Esophagus (tissue), 2 donors: ENCODE measurements around the gene OR51B6. TPM values are rescaled to one million over a fixed set of nuclear protein-coding genes. Genes with fewer than 3 reads are reported as not detected.
"Not testable (repeated sequence)": the region's sequence is repeated elsewhere in the genome, so short reads cannot be mapped to it uniquely, and the experiment has no call there.

Experiments used
- H3K27ac ChIP-seq, 2 donors: one replicate each; pipeline ENCODE4 v1.5.1; 2013; ENCODE audit warnings: low read depth in 2 of 2, mild to moderate bottlenecking in 2 of 2, inconsistent platforms in 1 of 2, low read length in 1 of 2, moderate library complexity in 1 of 2
- H3K27me3 ChIP-seq, 2 donors: one replicate each; pipeline ENCODE4 v1.6.1; 2013; ENCODE audit warnings: low read length in 2 of 2, control low read depth in 1 of 2, mild to moderate bottlenecking in 1 of 2; ENCODE audit not compliant: insufficient read depth in 2 of 2, control insufficient read depth in 1 of 2
- H3K36me3 ChIP-seq, 2 donors: one replicate each; pipeline ENCODE4 v1.6.1; 2013; ENCODE audit warnings: low read length in 1 of 2; ENCODE audit not compliant: control insufficient read depth in 2 of 2, insufficient read depth in 2 of 2
- H3K4me1 ChIP-seq, 2 donors: one replicate each; pipeline ENCODE4 v1.6.1; 2013; ENCODE audit warnings: low read length in 1 of 2; ENCODE audit not compliant: control insufficient read depth in 2 of 2, insufficient read depth in 2 of 2
- H3K4me3 ChIP-seq, 2 donors: one replicate each; pipeline ENCODE4 v1.5.1; 2013; ENCODE audit warnings: low read length in 2 of 2, mild to moderate bottlenecking in 2 of 2, low read depth in 1 of 2, moderate library complexity in 1 of 2
- H3K9me3 ChIP-seq, 2 donors: one replicate each; pipeline ENCODE4 v1.6.1; 2013; ENCODE audit warnings: mild to moderate bottlenecking in 2 of 2, low read depth in 1 of 2, low read length in 1 of 2, moderate library complexity in 1 of 2; ENCODE audit not compliant: control insufficient read depth in 2 of 2, insufficient read depth in 1 of 2
- WGBS, 2 donors: extraction: QIAGEN DNeasy Blood & Tissue Kit; methylation state at CpG; one replicate each; pipeline ENCODE4 v1.1.7; 2013; 5-methylcytosine and 5-hydroxymethylcytosine counted together
- polyA plus RNA-seq, 2 donors: library from polyadenylated mRNA; stranded (reverse); fragments of 200-250 nt; gene quantifications; one replicate each; pipeline ENCODE4 v1.2.3, GENCODE V29; 2013
- donor health status: healthy with polysubstance abuse.
- donor health status: Bipolar disorder and iron deficiency.

The OR51B6 gene, protein sequence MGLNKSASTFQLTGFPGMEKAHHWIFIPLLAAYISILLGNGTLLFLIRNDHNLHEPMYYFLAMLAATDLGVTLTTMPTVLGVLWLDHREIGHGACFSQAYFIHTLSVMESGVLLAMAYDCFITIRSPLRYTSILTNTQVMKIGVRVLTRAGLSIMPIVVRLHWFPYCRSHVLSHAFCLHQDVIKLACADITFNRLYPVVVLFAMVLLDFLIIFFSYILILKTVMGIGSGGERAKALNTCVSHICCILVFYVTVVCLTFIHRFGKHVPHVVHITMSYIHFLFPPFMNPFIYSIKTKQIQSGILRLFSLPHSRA
- not detected for polyA plus RNA-seq

DNA sequence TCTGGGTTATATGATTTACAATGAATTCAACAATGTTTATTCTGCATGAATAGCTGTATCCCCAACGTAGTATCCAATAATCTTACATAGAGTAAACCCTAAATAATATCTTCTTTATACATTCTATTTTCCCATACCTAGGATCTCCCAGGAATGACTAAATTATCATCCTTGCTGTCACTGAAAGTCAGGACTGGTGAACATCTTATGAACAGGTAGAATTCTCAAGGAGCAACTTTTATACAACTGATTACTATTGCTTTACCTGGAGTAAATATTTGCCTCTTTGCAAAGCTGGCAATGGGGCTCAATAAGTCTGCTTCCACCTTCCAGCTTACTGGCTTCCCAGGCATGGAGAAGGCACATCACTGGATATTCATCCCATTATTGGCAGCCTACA is at the start of gene OR51B6:
OR51B6 (plus strand) TSS at position 301 of the 400 bp plus-strand sequence; CDS start at position 301, 0 bp downstream.
- 49 to 53% methylated on average over 1 of the region's 1 CpG for WGBS, 2 donors
- H3K36me3 ChIP-seq = no peaks in the 10 kb centered on the region
- no peaks in the 10 kb centered on the region for H3K4me1 ChIP-seq
- H3K27me3 ChIP-seq = no peaks in the 10 kb centered on the region
- H3K4me3 ChIP-seq = no peak within 1 kb of the TSS
- H3K27ac ChIP-seq = no peak within 1 kb of the TSS
- no peaks in the 10 kb centered on the region for H3K9me3 ChIP-seq

- H3K4me1 ChIP-seq = no peaks in the 10 kb centered on the region
- H3K36me3 ChIP-seq = no peaks in the 10 kb centered on the region
- no peaks in the 10 kb centered on the region for H3K27me3 ChIP-seq
- H3K4me3 ChIP-seq = no peak within 1 kb of the TSS
- 86 to 87% methylated on average over 2 of the region's 2 CpGs for WGBS, 2 donors
- H3K9me3 ChIP-seq = no peaks in the 10 kb centered on the region
- no peak within 1 kb of the TSS for H3K27ac ChIP-seq
Measured at GRCh38 chr11:5301846-5302245, 49.5 kb upstream of the OR51B6 start, which contains the start of gene OR51B4. Gene OR51B4 (minus strand): TSS chr11:5301946. CDS start chr11:5301946, 0 bp downstream.

DNA sequence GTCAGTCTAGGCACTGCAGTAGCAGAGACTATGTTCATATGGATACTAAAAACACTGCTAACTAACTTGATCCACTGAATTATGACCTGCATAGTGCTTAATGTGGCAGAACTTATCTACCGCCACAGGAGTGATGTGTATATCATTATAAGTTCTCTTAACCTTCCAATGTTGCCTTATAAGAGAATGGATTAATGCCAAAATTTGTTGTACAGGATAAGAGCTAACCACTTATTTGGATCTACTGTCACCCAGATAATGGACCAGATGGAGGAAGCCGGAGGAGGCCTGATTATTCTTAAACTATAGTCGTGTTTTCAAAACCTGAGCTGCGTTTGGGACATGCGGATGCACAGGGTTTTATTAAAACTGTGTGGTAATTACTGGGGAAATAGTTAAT is 47.7 kb upstream of the OR51B6 start:
- WGBS, 2 donors = 69 to 70% methylated on average over 5 of the region's 5 CpGs

GRCh38 chr11:5304046-5304445 is 47.3 kb upstream of the OR51B6 start:
- H3K27ac ChIP-seq = no peak overlapping the region
- no peaks in the 10 kb centered on the region for H3K27me3 ChIP-seq
- H3K4me3 ChIP-seq = no peak overlapping the region
- H3K4me1 ChIP-seq = no peaks in the 10 kb centered on the region
- no peaks in the 10 kb centered on the region for H3K9me3 ChIP-seq
- H3K36me3 ChIP-seq = no peaks in the 10 kb centered on the region
- WGBS, 2 donors = 79 to 89% methylated on average over 1 of the region's 1 CpG

More for the DNA sequence above, 47.7 kb upstream of the OR51B6 start:
- no peaks in the 10 kb centered on the region for H3K4me1 ChIP-seq
- H3K27me3 ChIP-seq = no peaks in the 10 kb centered on the region
- no peak overlapping the region for H3K27ac ChIP-seq
- no peaks in the 10 kb centered on the region for H3K36me3 ChIP-seq
- H3K4me3 ChIP-seq = no peak overlapping the region
- no peaks in the 10 kb centered on the region for H3K9me3 ChIP-seq

DNA sequence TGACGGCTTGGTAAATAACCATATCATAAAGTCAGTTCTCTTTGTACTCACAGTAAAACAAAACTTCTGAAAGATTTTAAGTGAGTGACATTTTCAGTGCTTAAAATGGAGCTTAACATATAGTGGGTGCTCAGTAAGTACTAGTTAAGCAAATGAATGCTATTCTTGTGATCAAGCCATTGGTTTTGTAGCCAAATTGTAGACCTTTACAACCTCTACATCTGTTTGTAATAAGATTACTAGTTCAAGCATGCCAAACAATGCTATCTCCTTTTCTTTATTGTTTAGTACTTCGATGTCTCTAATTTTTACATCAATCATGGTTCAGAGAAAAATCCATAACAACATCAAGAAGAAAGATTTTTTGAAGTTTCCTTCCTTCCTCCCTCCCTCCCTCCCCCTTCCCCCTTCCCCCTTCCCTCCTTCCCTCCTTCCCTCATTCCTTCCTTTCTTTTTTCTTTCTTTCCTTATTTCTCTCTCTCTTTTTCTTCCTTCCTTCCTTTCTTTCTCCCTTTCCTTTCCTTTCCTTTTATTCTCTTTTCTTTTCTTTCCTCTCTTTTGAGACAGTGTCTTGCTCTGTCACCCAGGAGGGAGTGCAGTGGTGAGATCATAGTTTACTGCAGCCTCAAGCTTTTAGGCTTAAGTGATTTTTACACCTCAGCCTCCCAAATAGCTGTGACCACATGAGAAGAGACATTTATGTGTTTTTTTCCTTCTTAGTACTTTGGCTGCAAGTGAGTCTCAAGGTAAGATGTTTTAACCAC is 43.9 kb upstream of the OR51B6 start:
- Histone ChIP-seq H3K36me3 (no peaks in the 10 kb centered on the region), H3K9me3 (no peaks in the 10 kb centered on the region), H3K4me3 (no peak overlapping the region), H3K4me1 (no peaks in the 10 kb centered on the region), H3K27me3 (no peaks in the 10 kb centered on the region), H3K27ac (no peak overlapping the region)
- 48 to 62% methylated on average over 2 of the region's 2 CpGs for whole genome bisulfite sequencing, 2 donors

GRCh38 chr11:5310423-5310822 is 40.9 kb upstream of the OR51B6 start:
- H3K27me3 ChIP-seq = no peaks in the 10 kb centered on the region
- no peaks in the 10 kb centered on the region for H3K36me3 ChIP-seq
- H3K4me3 ChIP-seq = no peak overlapping the region
- 93 to 96% methylated on average over 1 of the region's 1 CpG for WGBS, 2 donors
- no peaks in the 10 kb centered on the region for H3K9me3 ChIP-seq
- no peaks in the 10 kb centered on the region for H3K4me1 ChIP-seq
- H3K27ac ChIP-seq = no peak overlapping the region

DNA sequence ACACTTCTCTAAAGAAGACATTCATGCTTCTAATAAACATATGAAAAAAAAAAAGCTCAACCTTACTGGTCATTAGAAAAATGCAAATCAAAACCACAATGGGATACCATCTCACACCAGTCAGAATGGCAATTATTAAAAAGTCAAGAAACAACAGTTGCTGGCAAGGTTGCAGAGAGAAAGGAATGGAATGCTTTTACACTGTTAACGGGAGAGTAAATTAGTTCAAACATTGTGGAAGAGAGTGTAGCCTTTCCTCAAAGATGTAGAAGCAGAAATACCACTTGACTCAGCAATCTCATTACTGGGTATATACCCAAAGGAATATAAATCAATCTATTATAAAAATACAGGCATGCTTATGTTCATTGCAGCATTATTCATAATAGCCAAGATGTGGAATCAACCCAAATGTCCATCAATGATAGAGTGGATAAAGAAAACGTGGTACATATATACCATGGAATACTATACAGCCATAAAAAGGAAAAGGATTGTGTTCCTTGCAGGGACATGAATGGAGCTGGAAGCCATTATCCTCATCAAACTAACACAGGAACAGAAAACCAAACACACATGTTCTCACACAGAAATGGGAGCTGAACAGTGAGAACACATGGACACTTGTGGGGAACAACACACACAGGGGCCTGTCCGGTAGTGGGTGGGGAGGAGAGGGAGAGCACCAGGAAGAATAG is 37.8 kb upstream of the OR51B6 start:
- H3K27ac ChIP-seq, H3K4me3 ChIP-seq, H3K27me3 ChIP-seq, H3K36me3 ChIP-seq, H3K9me3 ChIP-seq, H3K4me1 ChIP-seq: not testable (repeated sequence)
- WGBS, 2 donors = 74 to 77% methylated on average over 3 of the region's 3 CpGs

- H3K27me3 ChIP-seq = no peaks in the 10 kb centered on the region
- no peaks in the 10 kb centered on the region for H3K4me1 ChIP-seq
- H3K27ac ChIP-seq = no peak overlapping the region
- WGBS, 2 donors = 51 to 60% methylated on average over 5 of the region's 5 CpGs
- H3K36me3 ChIP-seq = no peaks in the 10 kb centered on the region
- no peak overlapping the region for H3K4me3 ChIP-seq
- no peaks in the 10 kb centered on the region for H3K9me3 ChIP-seq
Measured at GRCh38 chr11:5317292-5317691, 34.0 kb upstream of the OR51B6 start.

DNA sequence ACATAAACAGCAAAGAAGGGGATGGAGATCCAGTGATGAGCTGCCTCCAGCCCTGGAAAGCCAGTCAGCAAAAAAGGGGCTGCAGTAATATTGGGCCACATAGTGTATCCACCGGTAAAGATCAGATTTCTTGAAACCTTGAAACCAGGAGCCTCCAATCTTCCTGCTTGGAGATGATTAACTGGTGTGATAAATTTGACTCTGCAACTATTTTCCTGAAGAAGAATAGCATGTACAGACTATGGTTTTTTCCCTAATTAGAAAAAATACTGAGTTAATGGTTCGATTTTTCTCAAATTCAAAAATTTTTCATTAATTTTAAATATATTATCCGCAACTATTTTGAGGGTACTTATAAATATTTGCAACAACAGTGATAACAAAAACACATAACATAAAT is 27.1 kb upstream of the OR51B6 start, which contains the start of gene OR51B2:
OR51B2 (minus strand) TSS at position 101 of the 400 bp plus-strand sequence; CDS start at position 101, 0 bp downstream.
- H3K36me3 ChIP-seq = no peaks in the 10 kb centered on the region
- H3K4me1 ChIP-seq = no peaks in the 10 kb centered on the region
- 59 to 70% methylated on average over 3 of the region's 3 CpGs for WGBS, 2 donors
- H3K27ac ChIP-seq = no peak within 1 kb of the TSS
- peaks cover 0 to 3% of the 10 kb centered on the region in 2 donors for H3K9me3 ChIP-seq
- H3K4me3 ChIP-seq = no peak within 1 kb of the TSS
- no peaks in the 10 kb centered on the region for H3K27me3 ChIP-seq
